ENCODE measurements around the gene KIAA1549. TPM values are rescaled to one million over a fixed set of nuclear protein-coding genes. Genes with fewer than 3 reads are reported as not detected.

The KIAA1549 gene
- total and polyA plus RNA-seq, 2 of the 8 experiments (the other 6 are each of a cell fraction or from before 2014, with no cell fraction given) = 6.5 to 17.3 TPM

- H3K4me2 ChIP-seq (ENCODE audit: insufficient read depth in 1 of 2, low read depth in 2 of 2, low read length in 2 of 2) = no peak overlapping the region
- WGBS, 2 experiments (ENCODE audit: extremely low coverage in 1 of 2, insufficient coverage in 1 of 2, insufficient read length in 1 of 2, insufficient replicate concordance in 2 of 2, low coverage in 1 of 2, low lambda C conversion rate in 2 of 2, missing lambda C conversion rate in 1 of 2) = 73% methylated on average over 4 of the region's 4 CpGs; no CpG with 5 or more reads in 1 of the 2 experiments
- H4K5ac ChIP-seq (ENCODE audit: insufficient read length, low read depth, low read length) = no peak overlapping the region
- no peaks in the 10 kb centered on the region for H3K9me3 ChIP-seq (ENCODE audit: insufficient read depth in 2 of 2, low read depth in 1 of 2, low read length in 1 of 2)
- H3K18ac ChIP-seq (ENCODE audit: extremely low read depth, low read length) = no peak overlapping the region
- H2BK12ac ChIP-seq (ENCODE audit: low read depth, low read length) = no peak overlapping the region
- H3K79me1 ChIP-seq (ENCODE audit: low read depth, low read length) = no peaks in the 10 kb centered on the region
- no peak overlapping the region for H3K14ac ChIP-seq (ENCODE audit: insufficient read length)
- H4K91ac ChIP-seq (replicated peaks; ENCODE audit: insufficient read length, low read length) = no peak overlapping the region
- no peak overlapping the region for H3K27ac ChIP-seq (ENCODE audit: low read depth, low read length)
- no peaks in the 10 kb centered on the region for H3K79me2 ChIP-seq (ENCODE audit: control insufficient read depth in 1 of 2, insufficient read depth in 2 of 2, low read length in 2 of 2)
- peaks cover 3 to 15% (median 10%) of the 10 kb centered on the region in 4 experiments; a peak in 5 of 8 replicates for H3K36me3 ChIP-seq (ENCODE audit: control insufficient read depth in 2 of 4, insufficient read depth in 4 of 4, low read length in 3 of 4)
- H2AK5ac ChIP-seq (ENCODE audit: low read depth, low read length) = no peak overlapping the region
- FAIRE-seq (no peak), DNase-seq (ENCODE audit: low read depth in 1 of 2, low spot score in 2 of 2) (no peak)
- no peak overlapping the region for H4K8ac ChIP-seq (ENCODE audit: extremely low read depth, insufficient read depth, low read length)
- H3K56ac ChIP-seq (replicated peaks; ENCODE audit: insufficient read length, low read depth, low read length) = no peak overlapping the region
- no peak overlapping the region for H3K4me3 ChIP-seq (ENCODE audit: extremely low read depth in 1 of 4, insufficient read depth in 2 of 4, low read depth in 3 of 4, low read length in 4 of 4)
- H3K23ac ChIP-seq (ENCODE audit: insufficient read length) = no peak overlapping the region
- H3K23me2 ChIP-seq (ENCODE audit: low read depth, low read length) = no peaks in the 10 kb centered on the region
- no peak overlapping the region for H2BK5ac ChIP-seq (ENCODE audit: low read depth, low read length)
- no peak overlapping the region for H3K9ac ChIP-seq (replicated peaks in 1 of 4; ENCODE audit: extremely low read depth in 1 of 4, low read depth in 3 of 4, low read length in 3 of 4)
- no peak overlapping the region for H3K4ac ChIP-seq (replicated peaks; ENCODE audit: insufficient read length, low read depth, low read length)
- H2BK15ac ChIP-seq (ENCODE audit: low read length) = no peak overlapping the region
- no peak overlapping the region for H2BK120ac ChIP-seq (replicated peaks; ENCODE audit: low read depth, low read length)
- H2AFZ ChIP-seq (ENCODE audit: low read length) = no peak overlapping the region
- H3K27me3 ChIP-seq (replicated peaks in 1 of 4; ENCODE audit: control insufficient read depth in 3 of 4, extremely low read depth in 1 of 4, insufficient read depth in 3 of 4, low read length in 3 of 4) = no peaks in the 10 kb centered on the region
- ChIA-PET POLR2A (ENCODE audit: partially characterized antibody) (interaction anchor here (0.7 kb wide), 1 partner anchor 180 kb away, joined by 3 read pairs; no protein-coding TSS in a partner anchor), CTCF (ENCODE audit: partially characterized antibody) (interaction anchor here (1.1 to 2.7 kb wide), 3 partner anchors 11 to 202 kb away, joined by 3 to 14 read pairs (median 3); no protein-coding TSS in a partner anchor)
- H4K20me1 ChIP-seq (replicated peaks in 1 of 2; ENCODE audit: control insufficient read depth in 1 of 2, insufficient read depth in 2 of 2, low read length in 2 of 2) = no peaks in the 10 kb centered on the region
- H3K4me1 ChIP-seq (replicated peaks in 1 of 4; ENCODE audit: control insufficient read depth in 3 of 4, insufficient read depth in 4 of 4, low read length in 3 of 4) = no peaks in the 10 kb centered on the region
- H2BK20ac ChIP-seq (ENCODE audit: low read length) = no peak overlapping the region
- TF ChIP-seq RXRA (IDR thresholded peaks at IDR 0.05; ENCODE audit: insufficient read depth, low read depth, low read length) (no peak), RNF2 (IDR thresholded peaks at IDR 0.05; ENCODE audit: borderline replicate concordance, low read depth, low read length, missing control alignments, poor library complexity, severe bottlenecking) (no peak), TBP (IDR thresholded peaks at IDR 0.05; ENCODE audit: low read depth, low read length) (no peak), HDAC2 (IDR thresholded peaks at IDR 0.05; ENCODE audit: borderline replicate concordance in 1 of 2, low read depth in 2 of 2, low read length in 2 of 2) (no peak), YY1 (IDR thresholded peaks at IDR 0.05; ENCODE audit: low read depth, low read length) (no peak), RAD21 (IDR thresholded peaks at IDR 0.05 in 1 of 2, conservative IDR thresholded peaks at IDR 0.05 in 1 of 2; ENCODE audit: low read depth in 2 of 2, low read length in 2 of 2) (no peak), KDM1A (IDR thresholded peaks at IDR 0.05; ENCODE audit: borderline replicate concordance, low read length) (no peak), SP2 (IDR thresholded peaks at IDR 0.05; ENCODE audit: low read length) (no peak), RBBP5 (IDR thresholded peaks at IDR 0.05; ENCODE audit: borderline replicate concordance, low read depth, low read length) (no peak), EP300 (IDR thresholded peaks at IDR 0.05; ENCODE audit: borderline replicate concordance in 1 of 2, low read depth in 2 of 2, low read length in 2 of 2) (no peak)
- TF ChIP-seq, protein P1, sequence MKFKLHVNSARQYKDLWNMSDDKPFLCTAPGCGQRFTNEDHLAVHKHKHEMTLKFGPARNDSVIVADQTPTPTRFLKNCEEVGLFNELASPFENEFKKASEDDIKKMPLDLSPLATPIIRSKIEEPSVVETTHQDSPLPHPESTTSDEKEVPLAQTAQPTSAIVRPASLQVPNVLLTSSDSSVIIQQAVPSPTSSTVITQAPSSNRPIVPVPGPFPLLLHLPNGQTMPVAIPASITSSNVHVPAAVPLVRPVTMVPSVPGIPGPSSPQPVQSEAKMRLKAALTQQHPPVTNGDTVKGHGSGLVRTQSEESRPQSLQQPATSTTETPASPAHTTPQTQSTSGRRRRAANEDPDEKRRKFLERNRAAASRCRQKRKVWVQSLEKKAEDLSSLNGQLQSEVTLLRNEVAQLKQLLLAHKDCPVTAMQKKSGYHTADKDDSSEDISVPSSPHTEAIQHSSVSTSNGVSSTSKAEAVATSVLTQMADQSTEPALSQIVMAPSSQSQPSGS (IDR thresholded peaks at IDR 0.05; ENCODE audit: low read length) = no peak
Measured at GRCh38 chr7:138872576-138872975, 108.6 kb downstream of the KIAA1549 start.

All from H1 (cell line).